Stomach (tissue), 9 donors: ENCODE results near the gene WDR70. TPM values are rescaled to one million over a fixed set of nuclear protein-coding genes. Genes with fewer than 3 reads are reported as not detected.

Source experiments
- DNase-seq, 2 donors: peaks; one replicate each; pipeline versions ENCODE4 v3.0.0 to v3.0.0-alpha.2; 2013 to 2019
- H3K27ac ChIP-seq, 5 donors: fragments of 200-600 bp in 4 of 5; sonication (generic) in 4 of 5; one replicate each; pipeline ENCODE4 v1.5.1; 2013 to 2019; ENCODE audit warnings: mild to moderate bottlenecking in 1 of 5, moderate library complexity in 1 of 5
- H3K27me3 ChIP-seq, 3 donors: fragments of 200-600 bp; sonication (generic); one replicate each; pipeline ENCODE4 v1.5.1; 2017 to 2019; ENCODE audit warnings: mixed run types in 1 of 3
- H3K36me3 ChIP-seq, 4 donors: fragments of 200-600 bp; sonication (generic); 1 replicate in 3 of 4; 2 replicates in 1 of 4; pipeline ENCODE4 v1.5.1; 2016 to 2019
- H3K4me1 ChIP-seq, 4 donors: fragments of 200-600 bp; sonication (generic); one replicate each; pipeline ENCODE4 v1.5.1; 2016 to 2019
- H3K4me3 ChIP-seq, 4 donors: fragments of 200-600 bp; sonication (generic) in 3 of 4; one replicate each; pipeline ENCODE4 v1.5.1; 2016 to 2019; ENCODE audit warnings: mild to moderate bottlenecking in 1 of 4
- H3K9me3 ChIP-seq, 4 donors: fragments of 200-600 bp; sonication (generic); one replicate each; pipeline ENCODE4 v1.5.1; 2016 to 2019
- CTCF ChIP-seq, 7 experiments: fragments of 450-650 bp in 4 of 7; fragments of 200-600 bp in 3 of 7; sonication (generic) in 3 of 7; IDR thresholded peaks; one replicate each; pipeline ENCODE4 v1.5.1; 2016 to 2019; ENCODE audit warnings: antibody characterized with exemption in 7 of 7, control low read depth in 2 of 7, mild to moderate bottlenecking in 1 of 7
- EP300 ChIP-seq: sonication (generic); formaldehyde crosslinking; IDR thresholded peaks from one replicate; pipeline ENCODE4 v1.6.1; 2017; ENCODE audit warnings: antibody characterized with exemption
- POLR2A ChIP-seq, 4 donors: fragments of 450-650 bp; IDR thresholded peaks; one replicate each; pipeline ENCODE4 v1.6.1; 2016; ENCODE audit warnings: antibody characterized with exemption in 4 of 4, control low read depth in 2 of 4, mild to moderate bottlenecking in 1 of 4, moderate library complexity in 1 of 4
- POLR2AphosphoS5 ChIP-seq, 3 donors: sonication (generic); formaldehyde crosslinking; IDR thresholded peaks; one replicate each; pipeline ENCODE4 v1.6.1; 2016; ENCODE audit warnings: antibody characterized with exemption in 3 of 3
- WGBS, 5 donors: extraction: QIAGEN DNeasy Blood & Tissue Kit in 3 of 5; methylation state at CpG; one replicate each; pipeline versions ENCODE4 v1.1.5 to v1.1.7; 2013 to 2018; 5-methylcytosine and 5-hydroxymethylcytosine counted together
- intact Hi-C: fragments of 100-400 bp; cut with DNase I; formaldehyde crosslinking; loops from one replicate; pipeline ENCODE4 v1.15.1; 2023; ENCODE audit warnings: low total_unique reads
- polyA plus RNA-seq, 3 donors: library from polyadenylated mRNA; stranded (reverse); fragments of 200-250 nt; gene quantifications; one replicate each; pipeline ENCODE4 v1.2.3, GENCODE V29; 2013
- total RNA-seq, 5 donors: library from RNA; depleted of rRNA; stranded (reverse); fragments of >200 nt; gene quantifications; one replicate each; pipeline versions ENCODE4 v1.1.0 to v1.2.3, GENCODE V29; 2014 to 2016
- donor health status: healthy with polysubstance abuse.
- donor health status: Bipolar disorder and iron deficiency.
- donor health status: healthy.

WDR70 gene
- total and polyA plus RNA-seq, 8 donors: 13.0 to 131 (median 35.0) TPM

- Histone ChIP-seq H3K36me3 (peaks cover 0 to 28% (median 12%) of the 10 kb centered on the region in 4 donors), H3K27ac (peak overlapping the region in 4 of 5 donors; percentile 14 to 33 (median 20)), H3K27me3 (no peaks in the 10 kb centered on the region), H3K9me3 (no peaks in the 10 kb centered on the region), H3K4me1 (peaks cover 8 to 34% (median 16%) of the 10 kb centered on the region in 4 donors), H3K4me3 (no peak overlapping the region)
- WGBS, 5 donors: 60 to 86% (median 75%) methylated on average over 2 of the region's 2 CpGs
- intact Hi-C loops: no loop called here
- TF ChIP-seq EP300 (no peak), POLR2A (IDR thresholded peaks at IDR 0.05) (no peak), CTCF (IDR thresholded peaks at IDR 0.05) (no peak), POLR2AphosphoS5 (IDR thresholded peaks at IDR 0.05) (no peak)
- DNase-seq: no peak
Observed at GRCh38 chr5:37495210-37495609, 116.1 kb downstream of the WDR70 start.

DNA sequence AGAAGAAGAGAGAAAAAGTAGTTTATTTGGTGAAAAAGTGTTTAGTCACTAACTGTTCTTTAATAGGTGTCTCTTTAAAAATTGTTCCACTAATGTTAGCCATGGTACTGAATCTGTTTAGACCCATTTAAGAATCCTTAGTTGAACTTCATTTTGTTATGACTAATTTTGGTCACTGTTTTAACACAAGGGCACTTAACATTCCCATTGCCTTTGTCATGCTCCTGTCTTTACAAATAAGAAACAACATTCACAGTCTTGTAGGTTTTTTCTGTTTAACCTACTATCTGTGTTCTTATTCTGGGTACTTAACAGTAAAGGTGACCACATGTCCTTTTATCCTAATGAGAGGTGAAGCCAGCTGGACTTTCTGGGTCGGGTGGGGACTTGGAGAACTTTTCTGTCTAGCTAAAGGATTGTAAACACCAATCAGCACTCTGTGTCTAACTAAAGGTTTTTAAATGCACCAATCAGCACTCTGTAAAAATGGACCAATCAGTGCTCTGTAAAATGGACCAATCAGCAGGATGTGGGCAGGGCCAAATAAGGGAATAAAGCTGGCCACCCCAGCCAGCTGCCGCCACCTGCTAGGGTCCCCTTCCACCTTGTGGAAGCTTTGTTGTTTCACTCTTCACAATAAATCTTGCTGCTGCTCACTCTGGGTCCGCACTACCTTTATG lies 116.7 kb downstream of the WDR70 start:
- intact Hi-C loops: no loop called here

DNA sequence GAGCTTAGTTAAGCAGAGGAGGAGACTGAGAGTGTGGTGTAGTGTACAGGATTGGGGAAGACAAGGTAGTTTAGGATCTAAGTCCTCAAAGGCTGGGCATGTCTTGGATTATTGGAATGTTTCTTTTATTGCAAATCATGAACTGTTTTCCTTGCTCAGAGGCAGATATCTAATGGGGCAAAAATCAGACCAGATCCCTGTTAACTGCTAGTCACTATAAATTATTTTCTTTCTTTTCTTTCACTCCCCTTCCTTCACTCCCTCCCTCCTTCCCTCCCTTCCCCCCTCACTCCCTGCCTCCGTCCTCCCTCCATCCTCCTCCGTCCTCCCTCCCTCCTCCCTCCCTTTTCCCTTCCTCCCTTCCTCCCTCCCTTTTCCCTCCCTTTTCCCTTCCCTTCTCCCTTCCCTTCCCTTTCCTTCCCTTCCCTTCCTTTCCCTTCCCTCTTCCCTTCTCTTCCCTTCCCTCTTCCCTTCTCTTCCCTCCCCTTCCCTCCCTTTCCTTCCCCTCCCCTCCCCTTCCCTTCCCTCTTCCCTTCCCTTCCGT lies 117.9 kb downstream of the WDR70 start:
- Histone ChIP-seq H3K36me3 (peaks cover 0 to 23% (median 12%) of the 10 kb centered on the region in 4 donors), H3K27ac (no peak overlapping the region), H3K27me3 (no peaks in the 10 kb centered on the region), H3K4me1 (peaks cover 8 to 34% (median 17%) of the 10 kb centered on the region in 4 donors), H3K9me3 (no peaks in the 10 kb centered on the region), H3K4me3 (no peak overlapping the region)
- no peak for DNase-seq
- 67 to 94% (median 92%) methylated on average over 3 of the region's 3 CpGs for WGBS, 5 donors
- TF ChIP-seq CTCF (IDR thresholded peaks at IDR 0.05): no peak
- TF ChIP-seq EP300: no peak
- no peak for TF ChIP-seq POLR2AphosphoS5 (IDR thresholded peaks at IDR 0.05)
- intact Hi-C loops: no loop called here

More for the DNA sequence above, 116.7 kb downstream of the WDR70 start:
- Histone ChIP-seq H3K9me3 (no peaks in the 10 kb centered on the region), H3K4me1 (peaks cover 8 to 34% (median 16%) of the 10 kb centered on the region in 4 donors), H3K36me3 (peaks cover 0 to 24% (median 12%) of the 10 kb centered on the region in 4 donors), H3K27ac (peak overlapping the region in 3 of 5 donors; percentile 13 to 33 (median 20)), H3K27me3 (no peaks in the 10 kb centered on the region), H3K4me3 (no peak overlapping the region)
- TF ChIP-seq EP300 (no peak), POLR2AphosphoS5 (IDR thresholded peaks at IDR 0.05) (no peak), CTCF (IDR thresholded peaks at IDR 0.05) (no peak), POLR2A (IDR thresholded peaks at IDR 0.05) (no peak)
- WGBS, 5 donors: 82 to 94% (median 90%) methylated on average over 3 of the region's 3 CpGs
- DNase-seq: no peak

- Histone ChIP-seq H3K27me3 (no peaks in the 10 kb centered on the region), H3K4me3 (no peak overlapping the region), H3K9me3 (no peaks in the 10 kb centered on the region), H3K36me3 (peaks cover 0 to 20% (median 12%) of the 10 kb centered on the region in 4 donors), H3K27ac (no peak overlapping the region), H3K4me1 (peaks cover 0 to 3% (median 1%) of the 10 kb centered on the region in 4 donors)
- no peak for DNase-seq
- intact Hi-C loops: no loop called here
- WGBS, 5 donors: 50 to 68% (median 58%) methylated on average over 1 of the region's 1 CpG
- TF ChIP-seq CTCF (IDR thresholded peaks at IDR 0.05) (no peak), EP300 (no peak), POLR2A (IDR thresholded peaks at IDR 0.05) (no peak), POLR2AphosphoS5 (IDR thresholded peaks at IDR 0.05) (no peak)
Observed at GRCh38 chr5:37501152-37501551, 122.0 kb downstream of the WDR70 start.
